H1 (cell line): ENCODE results near the gene COBLL1. TPM values are rescaled to one million over a fixed set of nuclear protein-coding genes. Genes with fewer than 3 reads are reported as not detected.

ENCODE experiments used
- CTCF ChIP-seq, 3 experiments: IDR thresholded peaks; 1 replicate in 2 of 3; 2 replicates in 1 of 3; pipeline versions ENCODE4 v1.5.1 to v1.6.1; 2011; ENCODE audit warnings: low read length in 3 of 3, mild to moderate bottlenecking in 3 of 3, inconsistent platforms in 2 of 3, low read depth in 1 of 3, moderate library complexity in 1 of 3; ENCODE audit not compliant: insufficient read depth in 1 of 3; ENCODE audit errors: control extremely low read depth in 1 of 3
- EZH2 ChIP-seq: fragments of 200-600 bp; sonication (generic); IDR thresholded peaks from 2 replicates; pipeline ENCODE4 v1.7.1; 2012; ENCODE audit warnings: low read depth, mild to moderate bottlenecking, moderate library complexity, low read length, inconsistent platforms; ENCODE audit not compliant: severe bottlenecking
- HDAC6 ChIP-seq: IDR thresholded peaks from one replicate; pipeline ENCODE4 v1.7.1; 2012; ENCODE audit warnings: low read depth, mild to moderate bottlenecking, inconsistent platforms, low read length, moderate library complexity
- KDM5A ChIP-seq: fragments of 200-600 bp; IDR thresholded peaks from 2 replicates; pipeline ENCODE4 v1.7.1; 2012; ENCODE audit warnings: mild to moderate bottlenecking, low read length, inconsistent platforms, mixed read lengths
- TEAD4 ChIP-seq: IDR thresholded peaks from 2 replicates; pipeline ENCODE4 v1.6.1; 2012; ENCODE audit warnings: low read depth, low read length, inconsistent platforms, mixed read lengths
- polyA plus RNA-seq, 7 experiments: library from polyadenylated mRNA; depleted of rRNA in 3 of 7; stranded (reverse) in 5 of 7; unstranded in 2 of 7; fragments of >200 nt in 5 of 7; fragments of 200-250 nt in 2 of 7; gene quantifications; 1 replicate in 5 of 7; 2 replicates in 1 of 7; 4 replicates in 1 of 7; pipeline versions ENCODE4 v1.2.1 to v1.2.3, GENCODE V29; 2011 to 2013; ENCODE audit warnings: missing spikeins in 2 of 7, mixed read lengths in 2 of 7
- total RNA-seq: library from RNA; stranded (reverse); fragmentation: NEBNext Ultra II Directional; extraction: Animal tissue kit (Norgen Biotek cat#: 25700); gene quantifications from 2 replicates; pipeline ENCODE4 v1.2.1, GENCODE V29; 2021

COBLL1 gene
- total and polyA plus RNA-seq, 2 of the 8 experiments (the other 6 are each of a cell fraction or from before 2014, with no cell fraction given): 2.2 to 6.2 TPM

GRCh38 chr2:164691346-164691887 is 150.2 kb downstream of the COBLL1 start (continued):
- TF ChIP-seq CTCF (IDR thresholded peaks at IDR 0.05; ENCODE audit: control extremely low read depth in 1 of 3, insufficient read depth in 1 of 3, low read depth in 1 of 3, low read length in 3 of 3) (no peak), KDM5A (no peak), EZH2 (no peak), HDAC6 (no peak), TEAD4 (no peak)
